CD4-positive, alpha-beta T cell treated with Interleukin-15 for 1 hour (primary cell): ENCODE measurements around the gene TRAPPC14.

ENCODE experiments used
- DNase-seq: peaks from one replicate; pipeline ENCODE4 v3.0.0-alpha.2; 2020

Gene TRAPPC14

DNA sequence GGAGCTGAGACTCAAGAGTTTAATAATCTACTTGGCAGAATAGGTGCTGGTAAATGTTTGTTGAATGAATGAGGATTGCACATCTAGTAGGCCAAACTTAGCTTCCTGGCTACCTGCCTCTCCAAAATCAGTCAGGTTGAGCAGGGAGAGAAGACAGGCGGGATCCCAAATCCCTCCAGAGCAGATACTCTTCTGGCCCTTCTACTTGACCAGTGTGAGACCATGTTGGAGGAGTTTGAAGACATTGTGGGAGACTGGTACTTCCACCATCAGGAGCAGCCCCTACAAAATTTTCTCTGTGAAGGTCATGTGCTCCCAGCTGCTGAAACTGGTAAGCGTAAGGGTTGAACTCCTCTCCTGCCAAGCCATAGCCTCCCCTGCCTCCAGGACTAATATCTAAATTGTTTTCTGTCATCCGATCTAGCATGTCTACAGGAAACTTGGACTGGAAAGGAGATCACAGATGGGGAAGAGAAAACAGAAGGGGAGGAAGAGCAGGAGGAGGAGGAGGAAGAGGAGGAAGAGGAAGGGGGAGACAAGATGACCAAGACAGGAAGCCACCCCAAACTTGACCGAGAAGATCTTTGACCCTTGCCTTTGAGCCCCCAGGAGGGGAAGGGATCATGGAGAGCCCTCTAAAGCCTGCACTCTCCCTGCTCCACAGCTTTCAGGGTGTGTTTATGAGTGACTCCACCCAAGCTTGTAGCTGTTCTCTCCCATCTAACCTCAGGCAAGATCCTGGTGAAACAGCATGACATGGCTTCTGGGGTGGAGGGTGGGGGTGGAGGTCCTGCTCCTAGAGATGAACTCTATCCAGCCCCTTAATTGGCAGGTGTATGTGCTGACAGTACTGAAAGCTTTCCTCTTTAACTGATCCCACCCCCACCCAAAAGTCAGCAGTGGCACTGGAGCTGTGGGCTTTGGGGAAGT, 34.0 kb downstream of the TRAPPC14 start:
- no peak for DNase-seq

DNA sequence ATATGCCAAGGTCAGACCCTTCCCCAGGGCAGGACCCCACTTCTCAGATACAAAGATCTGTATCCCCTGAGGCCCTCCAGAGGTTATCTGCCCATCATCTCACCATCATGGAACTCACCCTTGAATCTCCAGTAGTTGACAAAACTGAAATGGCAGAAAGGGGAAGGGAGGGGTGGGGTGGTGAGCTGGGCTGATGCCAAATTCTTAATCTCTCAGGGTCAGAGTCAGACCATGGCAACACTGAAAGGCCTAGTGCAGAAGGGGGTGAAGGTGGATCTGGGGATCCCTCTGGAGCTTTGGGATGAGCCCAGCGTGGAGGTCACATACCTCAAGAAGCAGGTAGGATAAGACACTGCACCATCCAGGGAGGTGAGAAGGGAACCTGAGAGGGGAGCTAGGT, 36.0 kb downstream of the TRAPPC14 start:
- no peak for DNase-seq

- no peak for DNase-seq
These were observed 36.5 kb downstream of the TRAPPC14 start for GRCh38 chr7:100122067-100122466.

- DNase-seq = no peak
These were observed 37.8 kb downstream of the TRAPPC14 start for GRCh38 chr7:100120733-100121036.

- peak; percentile 60 for DNase-seq
These were observed 38.4 kb downstream of the TRAPPC14 start for GRCh38 chr7:100119970-100120732.

- peak; percentile 94 for DNase-seq
These were observed 39.2 kb downstream of the TRAPPC14 start, which contains the start of the genes CNPY4 and TAF6 for GRCh38 chr7:100119072-100119969. TSS of gene CNPY4 (plus strand) at chr7:100119634. CDS start at chr7:100119745, 111 bp downstream. TSS of gene TAF6 (minus strand) at chr7:100119358. CDS start at chr7:100114209, 5,149 bp downstream.

- DNase-seq = no peak
These were observed 40.0 kb downstream of the TRAPPC14 start for GRCh38 chr7:100118388-100119071.

DNA sequence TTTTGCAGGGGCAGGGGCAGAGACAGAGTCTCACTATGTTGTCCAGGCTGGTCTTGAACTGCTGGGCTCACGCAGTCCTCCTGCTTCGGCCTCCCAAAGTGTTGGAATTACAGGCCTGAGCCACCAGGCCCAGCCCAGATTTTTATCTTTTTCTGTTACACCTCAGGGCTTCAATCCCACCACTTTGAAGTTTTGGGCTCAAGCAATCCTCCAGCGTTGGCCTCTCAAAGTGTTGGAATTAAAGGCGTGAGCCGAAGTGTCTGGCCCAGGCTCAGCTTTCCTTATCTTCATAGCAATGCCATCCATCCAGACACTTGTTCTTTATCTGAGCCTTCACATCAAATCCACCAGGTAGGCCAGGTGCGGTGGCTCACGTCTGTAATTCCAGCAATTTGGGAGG, 43.5 kb downstream of the TRAPPC14 start:
- no peak for DNase-seq

- no peak for DNase-seq
These were observed 46.6 kb downstream of the TRAPPC14 start for GRCh38 chr7:100111914-100112313.

- no peak for DNase-seq
These were observed 47.4 kb downstream of the TRAPPC14 start for GRCh38 chr7:100111156-100111555.

GRCh38 chr7:100109521-100110163, 48.9 kb downstream of the TRAPPC14 start:
- DNase-seq = no peak

DNA sequence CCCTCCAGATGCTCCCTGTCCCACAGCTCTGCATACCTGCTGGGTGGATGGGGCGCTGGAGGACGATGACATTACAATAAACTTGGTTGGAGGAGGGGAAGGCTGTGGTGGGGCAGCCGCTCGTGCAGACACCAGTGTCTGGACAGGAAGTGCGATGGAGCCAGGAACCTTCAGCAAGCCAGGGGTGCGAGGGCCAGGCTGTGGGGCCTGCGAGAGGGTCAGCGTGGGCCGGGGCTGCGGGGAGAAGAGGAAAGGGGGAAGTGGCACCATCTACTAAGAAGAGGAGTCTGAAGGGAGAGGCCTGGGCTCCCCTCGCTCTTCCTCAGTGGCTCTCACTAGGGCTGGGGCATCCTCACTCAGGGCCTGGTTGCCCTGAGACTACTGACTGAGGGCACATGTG, 50.6 kb downstream of the TRAPPC14 start:
- DNase-seq = no peak

DNA sequence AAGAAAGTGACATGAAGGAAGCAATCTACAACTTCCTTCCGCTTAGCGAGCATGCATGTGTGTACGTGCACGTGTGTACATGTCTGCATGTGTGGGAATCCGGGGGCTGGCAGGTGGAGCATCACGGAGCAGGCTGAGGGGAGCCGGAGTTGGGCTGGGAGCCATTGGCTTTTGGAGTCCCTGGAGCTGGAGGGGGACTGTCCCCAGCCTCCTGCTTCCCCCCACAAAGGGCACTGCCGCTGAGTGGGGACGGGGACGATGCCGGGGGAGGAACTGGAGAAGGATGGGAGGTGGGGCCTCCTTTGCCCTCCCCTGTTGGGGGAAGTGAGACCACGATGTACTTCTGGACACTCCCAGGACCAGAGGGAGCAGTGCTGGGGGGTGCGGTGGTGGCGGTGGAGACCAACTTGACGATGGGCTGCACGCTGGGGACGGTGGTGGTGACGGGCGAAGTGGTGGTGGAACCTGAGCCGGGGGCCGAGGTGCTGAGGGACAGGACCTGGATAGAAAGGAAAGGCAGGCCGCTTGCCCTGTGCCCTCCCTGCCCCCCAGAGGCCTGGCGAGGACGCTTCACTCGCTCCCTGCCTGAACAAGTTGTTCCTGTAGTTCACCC, 51.3 kb downstream of the TRAPPC14 start:
- no peak for DNase-seq

DNA sequence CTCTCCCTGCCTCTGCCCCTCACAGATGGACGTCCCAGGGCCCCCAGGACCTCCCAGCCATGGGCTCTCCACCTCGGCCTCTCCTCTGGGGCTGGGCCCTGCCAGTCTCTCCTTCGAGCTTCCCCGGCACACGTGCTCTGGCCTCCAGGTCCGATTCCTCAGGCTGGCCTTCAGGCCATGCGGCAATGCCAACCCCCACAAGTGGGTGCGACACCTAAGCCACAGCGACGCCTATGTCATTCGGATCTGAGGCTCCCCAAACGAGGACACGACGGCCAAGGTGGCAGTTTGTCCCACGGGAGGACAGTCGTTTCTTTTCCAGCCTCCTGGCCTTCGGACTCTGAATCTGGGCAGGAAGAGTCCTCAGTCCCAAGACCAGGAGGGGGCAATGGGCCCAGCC, 51.9 kb downstream of the TRAPPC14 start:
- no peak for DNase-seq

- no peak for DNase-seq
These were observed 53.0 kb downstream of the TRAPPC14 start for GRCh38 chr7:100105534-100105933.
